Epithelial cell of esophagus (primary cell): ENCODE results near the gene ADAM10.
"Not testable (repeated sequence)": the region's sequence is repeated elsewhere in the genome, so short reads cannot be mapped to it uniquely, and the experiment has no call there.

ENCODE experiments used
- DNase-seq: peaks from one replicate; pipeline ENCODE4 v3.0.0; 2010; ENCODE audit warnings: low read depth
- H3K4me3 ChIP-seq: 2 replicates; pipeline ENCODE4 v1.5.1; 2011; ENCODE audit warnings: mild to moderate bottlenecking, low read length, control low read depth
- CTCF ChIP-seq: IDR thresholded peaks from 2 replicates; pipeline ENCODE4 v1.5.1; 2011; ENCODE audit warnings: low read depth, mild to moderate bottlenecking, low read length, control low read depth, inconsistent platforms; ENCODE audit not compliant: insufficient read depth; ENCODE audit errors: missing control alignments

ADAM10 gene

GRCh38 chr15:58770519-58770856, 21.0 kb upstream of the ADAM10 start:
- DNase-seq: peak; percentile 44
- H3K4me3 ChIP-seq: peak overlapping the region; percentile 90
- no peak for TF ChIP-seq CTCF

GRCh38 chr15:58768601-58769004, 19.1 kb upstream of the ADAM10 start:
- not testable (repeated sequence) for DNase-seq, H3K4me3 ChIP-seq

GRCh38 chr15:58766290-58766689, 16.8 kb upstream of the ADAM10 start:
- DNase-seq: peak; percentile 27
- no peak for TF ChIP-seq CTCF
- no peak overlapping the region for H3K4me3 ChIP-seq

GRCh38 chr15:58764468-58764867, 15.0 kb upstream of the ADAM10 start:
- H3K4me3 ChIP-seq: no peak overlapping the region
- TF ChIP-seq CTCF: no peak
- no peak for DNase-seq

- no peak for DNase-seq
- no peak overlapping the region for H3K4me3 ChIP-seq
- TF ChIP-seq CTCF: no peak
Measured at GRCh38 chr15:58762731-58763130, 13.2 kb upstream of the ADAM10 start.

- no peak overlapping the region for H3K4me3 ChIP-seq
- TF ChIP-seq CTCF: no peak
- no peak for DNase-seq
Measured at GRCh38 chr15:58762285-58762684, 12.8 kb upstream of the ADAM10 start.

- no peak overlapping the region for H3K4me3 ChIP-seq
- DNase-seq: no peak
- no peak for TF ChIP-seq CTCF
Measured at GRCh38 chr15:58761010-58761388, 11.5 kb upstream of the ADAM10 start.
